H1 (cell line): Measurements from ENCODE around the gene PRDM2. TPM values are rescaled to one million over a fixed set of nuclear protein-coding genes. Genes with fewer than 3 reads are reported as not detected.

Experiments used
- CTCF ChIA-PET: fragments of 300-600 bp; sonication (Branson Sonifier 250); formaldehyde crosslinking; loops from one replicate; lab custom pipeline; 2021; ENCODE audit not compliant: partially characterized antibody; lab: Charles Lee
- POLR2A ChIA-PET: fragments of 300-600 bp; sonication (Branson Sonifier 250); formaldehyde crosslinking; loops from one replicate; lab custom pipeline; 2021; ENCODE audit warnings: inconsistent platforms; ENCODE audit not compliant: partially characterized antibody; lab: Charles Lee
- DNase-seq, 2 experiments: peaks; one replicate each; pipeline versions ENCODE4 v3.0.0 to v3.0.0-alpha.2; 2010 to 2022; ENCODE audit warnings: low spot score in 2 of 2, low read depth in 1 of 2, mixed read lengths in 1 of 2
- FAIRE-seq: peaks from 2 replicates; lab custom pipeline; 2011; peaks lifted over from hg19 to GRCh38; lab: Jason Lieb, UNC
- H2AFZ ChIP-seq: 2 replicates; pipeline ENCODE4 v1.8.1; 2012; ENCODE audit warnings: low read length, inconsistent platforms
- H2AK5ac ChIP-seq: 2 replicates; pipeline ENCODE4 v1.6.1; 2013; ENCODE audit warnings: low read depth, low read length
- H2BK120ac ChIP-seq: replicated peaks from 2 replicates; pipeline ENCODE3; 2013; ENCODE audit warnings: low read depth, low read length, inconsistent platforms
- H2BK12ac ChIP-seq: 2 replicates; pipeline ENCODE4 v1.6.1; 2013; ENCODE audit warnings: low read depth, low read length
- H2BK15ac ChIP-seq: 2 replicates; pipeline ENCODE4 v1.6.1; 2013; ENCODE audit warnings: low read length
- H2BK20ac ChIP-seq: 2 replicates; pipeline ENCODE4 v1.6.1; 2013; ENCODE audit warnings: low read length
- H2BK5ac ChIP-seq: 2 replicates; pipeline ENCODE4 v1.6.1; 2013; ENCODE audit warnings: low read depth, low read length
- H3K14ac ChIP-seq: 2 replicates; pipeline ENCODE4 v1.6.1; 2013; ENCODE audit warnings: inconsistent platforms; ENCODE audit not compliant: insufficient read length
- H3K18ac ChIP-seq: 2 replicates; pipeline ENCODE4 v1.6.1; 2013; ENCODE audit warnings: low read length; ENCODE audit errors: extremely low read depth
- H3K23ac ChIP-seq: 2 replicates; pipeline ENCODE4 v1.6.1; 2013; ENCODE audit warnings: inconsistent platforms; ENCODE audit not compliant: insufficient read length
- H3K23me2 ChIP-seq: 2 replicates; pipeline ENCODE4 v1.6.1; 2013; ENCODE audit warnings: low read depth, low read length
- H3K27ac ChIP-seq: 2 replicates; pipeline ENCODE4 v1.6.1; 2011; ENCODE audit warnings: low read depth, low read length, inconsistent platforms
- H3K27me3 ChIP-seq, 4 experiments: replicated peaks in 1 of 4; 1 replicate in 1 of 4; 2 replicates in 3 of 4; pipeline versions ENCODE4 v1.6.1 to v1.8.1; 2011 to 2013; ENCODE audit warnings: low read length in 3 of 4, mild to moderate bottlenecking in 3 of 4, inconsistent platforms in 2 of 4, mixed read lengths in 2 of 4, moderate library complexity in 1 of 4; ENCODE audit not compliant: control insufficient read depth in 3 of 4, insufficient read depth in 3 of 4; ENCODE audit errors: extremely low read depth in 1 of 4
- H3K36me3 ChIP-seq, 4 experiments: 2 replicates each; pipeline versions ENCODE4 v1.6.1 to v1.8.1; 2011 to 2013; ENCODE audit warnings: mild to moderate bottlenecking in 4 of 4, low read length in 3 of 4, moderate library complexity in 2 of 4, control low read depth in 1 of 4, inconsistent platforms in 1 of 4; ENCODE audit not compliant: insufficient read depth in 4 of 4, control insufficient read depth in 2 of 4
- H3K4ac ChIP-seq: replicated peaks from 2 replicates; pipeline ENCODE3; 2013; ENCODE audit warnings: low read length, low read depth, mixed read lengths, inconsistent platforms; ENCODE audit not compliant: insufficient read length
- H3K4me1 ChIP-seq, 4 experiments: replicated peaks in 1 of 4; 1 replicate in 1 of 4; 2 replicates in 3 of 4; pipeline versions ENCODE4 v1.6.1 to v1.8.1; 2011 to 2013; ENCODE audit warnings: low read length in 3 of 4, inconsistent platforms in 2 of 4, mixed read lengths in 1 of 4; ENCODE audit not compliant: insufficient read depth in 4 of 4, control insufficient read depth in 3 of 4
- H3K4me2 ChIP-seq, 2 experiments: 2 replicates each; pipeline versions ENCODE4 v1.6.1 to v1.8.1; 2011 to 2013; ENCODE audit warnings: low read depth in 2 of 2, low read length in 2 of 2, control low read depth in 1 of 2, inconsistent platforms in 1 of 2, mild to moderate bottlenecking in 1 of 2; ENCODE audit not compliant: insufficient read depth in 1 of 2
- H3K4me3 ChIP-seq, 4 experiments: fragments of 200-600, 300-600 bp in 1 of 4; sonication (generic), shearing (Covaris generic), sonication (Bioruptor Twin) in 1 of 4; 2 replicates each; pipeline versions ENCODE4 v1.5.1 to v1.8.1; 2011 to 2016; ENCODE audit warnings: low read length in 4 of 4, low read depth in 3 of 4, control low read depth in 2 of 4, inconsistent platforms in 2 of 4, mild to moderate bottlenecking in 2 of 4, mixed read lengths in 1 of 4, moderate library complexity in 1 of 4; ENCODE audit not compliant: insufficient read depth in 2 of 4; ENCODE audit errors: extremely low read depth in 1 of 4
- H3K56ac ChIP-seq: replicated peaks from 2 replicates; pipeline ENCODE3; 2013; ENCODE audit warnings: low read depth, mild to moderate bottlenecking, mixed read lengths, low read length, inconsistent platforms; ENCODE audit not compliant: insufficient read length
- H3K79me1 ChIP-seq: 2 replicates; pipeline ENCODE4 v1.6.1; 2013; ENCODE audit warnings: low read depth, low read length, control low read depth
- H3K79me2 ChIP-seq, 2 experiments: 2 replicates each; pipeline versions ENCODE4 v1.6.1 to v1.8.1; 2012 to 2013; ENCODE audit warnings: low read length in 2 of 2, mild to moderate bottlenecking in 2 of 2, inconsistent platforms in 1 of 2; ENCODE audit not compliant: insufficient read depth in 2 of 2, control insufficient read depth in 1 of 2
- H3K9ac ChIP-seq, 4 experiments: replicated peaks in 1 of 4; 1 replicate in 1 of 4; 2 replicates in 3 of 4; pipeline versions ENCODE4 v1.6.1 to v1.8.1; 2011 to 2013; ENCODE audit warnings: low read depth in 3 of 4, low read length in 3 of 4, control low read depth in 2 of 4, mild to moderate bottlenecking in 2 of 4, moderate library complexity in 2 of 4, inconsistent platforms in 1 of 4; ENCODE audit errors: extremely low read depth in 1 of 4
- H3K9me3 ChIP-seq, 2 experiments: 2 replicates each; pipeline versions ENCODE4 v1.6.1 to v1.8.1; 2012 to 2013; ENCODE audit warnings: mild to moderate bottlenecking in 2 of 2, moderate library complexity in 2 of 2, control low read depth in 1 of 2, inconsistent platforms in 1 of 2, low read depth in 1 of 2, low read length in 1 of 2, mixed read lengths in 1 of 2; ENCODE audit not compliant: insufficient read depth in 2 of 2
- H4K20me1 ChIP-seq, 2 experiments: replicated peaks in 1 of 2; 2 replicates each; pipeline versions ENCODE3 to v1.8.1; 2011 to 2013; ENCODE audit warnings: inconsistent platforms in 2 of 2, low read length in 2 of 2, mild to moderate bottlenecking in 1 of 2; ENCODE audit not compliant: insufficient read depth in 2 of 2, control insufficient read depth in 1 of 2
- H4K5ac ChIP-seq: 2 replicates; pipeline ENCODE4 v1.6.1; 2013; ENCODE audit warnings: low read length, low read depth, mixed read lengths, inconsistent platforms; ENCODE audit not compliant: insufficient read length
- H4K8ac ChIP-seq: 2 replicates; pipeline ENCODE4 v1.8.0; 2013; ENCODE audit warnings: mild to moderate bottlenecking, moderate library complexity, low read length, inconsistent platforms; ENCODE audit not compliant: insufficient read depth; ENCODE audit errors: extremely low read depth
- H4K91ac ChIP-seq: replicated peaks from 2 replicates; pipeline ENCODE3; 2013; ENCODE audit warnings: low read length, mixed read lengths, inconsistent platforms; ENCODE audit not compliant: insufficient read length
- CREB1 ChIP-seq: IDR thresholded peaks from 2 replicates; pipeline ENCODE4 v1.6.1; 2012; ENCODE audit warnings: inconsistent platforms
- CTCF ChIP-seq, 3 experiments: IDR thresholded peaks; 1 replicate in 2 of 3; 2 replicates in 1 of 3; pipeline versions ENCODE4 v1.5.1 to v1.6.1; 2011; ENCODE audit warnings: low read length in 3 of 3, mild to moderate bottlenecking in 3 of 3, inconsistent platforms in 2 of 3, low read depth in 1 of 3, moderate library complexity in 1 of 3; ENCODE audit not compliant: insufficient read depth in 1 of 3; ENCODE audit errors: control extremely low read depth in 1 of 3
- KDM1A ChIP-seq: fragments of 200-600, 300-600 bp; sonication (generic); IDR thresholded peaks from 2 replicates; pipeline ENCODE4 v1.7.1; 2016; ENCODE audit warnings: mild to moderate bottlenecking, low read length, borderline replicate concordance
- MAFK ChIP-seq: IDR thresholded peaks from 2 replicates; pipeline ENCODE4 v1.6.1; 2012; ENCODE audit warnings: low read depth, mild to moderate bottlenecking, improper control_type of control experiment, low read length
- POU5F1 ChIP-seq: IDR thresholded peaks from 2 replicates; pipeline ENCODE4 v1.6.1; 2011; ENCODE audit warnings: low read depth, mild to moderate bottlenecking, low read length, moderate library complexity
- SP2 ChIP-seq: IDR thresholded peaks from 2 replicates; pipeline ENCODE4 v1.6.1; 2012; ENCODE audit warnings: mild to moderate bottlenecking, low read length, inconsistent platforms
- TAF1 ChIP-seq: IDR thresholded peaks from 2 replicates; pipeline ENCODE4 v1.6.1; 2011; ENCODE audit warnings: mild to moderate bottlenecking, low read depth, low read length
- WGBS, 2 experiments: shearing (Covaris generic) in 1 of 2; methylation state at CpG; one replicate each; pipeline versions ENCODE4 v1.1.6 to v1.1.7; 2013 to 2015; ENCODE audit warnings: low lambda C conversion rate in 2 of 2, mixed read lengths in 2 of 2, inconsistent platforms in 1 of 2, low coverage in 1 of 2, missing lambda C conversion rate in 1 of 2; ENCODE audit not compliant: insufficient replicate concordance in 2 of 2, insufficient coverage in 1 of 2, insufficient read length in 1 of 2; ENCODE audit errors: extremely low coverage in 1 of 2, missing lambda C conversion rate in 1 of 2; 5-methylcytosine and 5-hydroxymethylcytosine counted together
- polyA plus RNA-seq, 7 experiments: library from polyadenylated mRNA; depleted of rRNA in 3 of 7; stranded (reverse) in 5 of 7; unstranded in 2 of 7; fragments of >200 nt in 5 of 7; fragments of 200-250 nt in 2 of 7; gene quantifications; 1 replicate in 5 of 7; 2 replicates in 1 of 7; 4 replicates in 1 of 7; pipeline versions ENCODE4 v1.2.1 to v1.2.3, GENCODE V29; 2011 to 2013; ENCODE audit warnings: missing spikeins in 2 of 7, mixed read lengths in 2 of 7
- total RNA-seq: library from RNA; stranded (reverse); fragmentation: NEBNext Ultra II Directional; extraction: Animal tissue kit (Norgen Biotek cat#: 25700); gene quantifications from 2 replicates; pipeline ENCODE4 v1.2.1, GENCODE V29; 2021

Gene PRDM2
- total and polyA plus RNA-seq, 2 of the 8 experiments (the other 6 are each of a cell fraction or from before 2014, with no cell fraction given) = 5.8 to 21.2 TPM

GRCh38 chr1:13830170-13830569 is 130.2 kb downstream of the PRDM2 start:
- CTCF ChIA-PET = interaction anchor here (0.7 to 4.6 kb wide), 3 partner anchors 10 to 18 kb away, joined by 3 to 30 read pairs (median 4); no protein-coding TSS in a partner anchor
- Histone ChIP-seq H3K79me2 (no peaks in the 10 kb centered on the region), H2AK5ac (no peak overlapping the region), H3K4me3 (no peak overlapping the region), H3K4me1 (no peaks in the 10 kb centered on the region; a peak in 1 of 7 replicates), H4K5ac (no peak overlapping the region), H3K27me3 (peaks cover 0 to 2% (median under 1%) of the 10 kb centered on the region in 4 experiments; a peak in 2 of 7 replicates), H4K20me1 (no peaks in the 10 kb centered on the region), H3K36me3 (no peaks in the 10 kb centered on the region)
- FAIRE-seq = no peak
- TF ChIP-seq CREB1 (no peak), CTCF (IDR thresholded peaks at IDR 0.05; ENCODE audit: control extremely low read depth in 1 of 3, insufficient read depth in 1 of 3, low read depth in 1 of 3, low read length in 3 of 3) (no peak), POU5F1 (no peak), TAF1 (no peak), SP2 (no peak), KDM1A (no peak), MAFK (no peak)
- TF ChIP-seq, all 59 proteins: peak for 0
- Histone ChIP-seq H3K9me3 (no peaks in the 10 kb centered on the region; a peak in 1 of 4 replicates), H2BK5ac (no peak overlapping the region), H3K9ac (no peak overlapping the region), H3K4ac (no peak overlapping the region), H3K4me2 (no peak overlapping the region), H2BK12ac (no peak overlapping the region), H2BK20ac (no peak overlapping the region), H3K23me2 (no peaks in the 10 kb centered on the region; the same call in 1 of the 2 replicates), H3K23ac (no peak overlapping the region), H4K8ac (no peak overlapping the region), H3K79me1 (no peaks in the 10 kb centered on the region), H3K56ac (no peak overlapping the region), H2BK120ac (no peak overlapping the region), H4K91ac (no peak overlapping the region), H3K18ac (no peak overlapping the region), H3K27ac (no peak overlapping the region), H2BK15ac (no peak overlapping the region), H2AFZ (no peak overlapping the region), H3K14ac (no peak overlapping the region)
- WGBS, 2 experiments = 79% methylated on average over 7 of the region's 7 CpGs; no CpG with 5 or more reads in 1 of the 2 experiments
- POLR2A ChIA-PET = no interaction called here
- DNase-seq = no peak
